ENCODE measurements around the gene CCDC177. TPM values are rescaled to one million over a fixed set of nuclear protein-coding genes. Genes with fewer than 3 reads are reported as not detected.

Gene CCDC177
- total RNA-seq, 1 donor from 2014 or later, result not detected

DNA sequence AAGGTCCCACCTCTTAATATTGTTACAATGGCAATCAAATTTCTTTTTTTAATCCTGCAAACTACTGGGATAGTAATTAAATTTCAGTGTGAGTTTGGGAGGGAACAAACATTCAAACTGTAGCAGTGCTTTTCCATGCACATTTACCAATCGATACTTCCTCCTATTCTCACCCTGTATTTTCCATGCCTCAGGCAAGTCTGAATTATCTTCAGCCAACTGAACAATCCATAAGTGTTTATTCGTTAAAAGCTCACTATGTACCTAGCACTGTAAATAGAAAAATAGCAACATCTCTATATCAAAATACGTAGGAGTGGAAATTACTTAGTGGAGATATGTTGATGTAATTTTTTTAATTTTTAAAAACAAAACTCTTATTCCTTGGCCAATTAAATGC, 43.5 kb downstream of the CCDC177 start:
- no peak overlapping the region for H3K4me3 ChIP-seq (ENCODE audit: low read depth, low read length)
- TF ChIP-seq, protein P1, sequence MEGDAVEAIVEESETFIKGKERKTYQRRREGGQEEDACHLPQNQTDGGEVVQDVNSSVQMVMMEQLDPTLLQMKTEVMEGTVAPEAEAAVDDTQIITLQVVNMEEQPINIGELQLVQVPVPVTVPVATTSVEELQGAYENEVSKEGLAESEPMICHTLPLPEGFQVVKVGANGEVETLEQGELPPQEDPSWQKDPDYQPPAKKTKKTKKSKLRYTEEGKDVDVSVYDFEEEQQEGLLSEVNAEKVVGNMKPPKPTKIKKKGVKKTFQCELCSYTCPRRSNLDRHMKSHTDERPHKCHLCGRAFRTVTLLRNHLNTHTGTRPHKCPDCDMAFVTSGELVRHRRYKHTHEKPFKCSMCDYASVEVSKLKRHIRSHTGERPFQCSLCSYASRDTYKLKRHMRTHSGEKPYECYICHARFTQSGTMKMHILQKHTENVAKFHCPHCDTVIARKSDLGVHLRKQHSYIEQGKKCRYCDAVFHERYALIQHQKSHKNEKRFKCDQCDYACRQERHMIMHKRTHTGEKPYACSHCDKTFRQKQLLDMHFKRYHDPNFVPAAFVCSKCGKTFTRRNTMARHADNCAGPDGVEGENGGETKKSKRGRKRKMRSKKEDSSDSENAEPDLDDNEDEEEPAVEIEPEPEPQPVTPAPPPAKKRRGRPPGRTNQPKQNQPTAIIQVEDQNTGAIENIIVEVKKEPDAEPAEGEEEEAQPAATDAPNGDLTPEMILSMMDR (conservative IDR thresholded peaks at IDR 0.05; ENCODE audit: low read depth, low read length), result no peak
- no peak for DNase-seq (ENCODE audit: low read depth)

DNA sequence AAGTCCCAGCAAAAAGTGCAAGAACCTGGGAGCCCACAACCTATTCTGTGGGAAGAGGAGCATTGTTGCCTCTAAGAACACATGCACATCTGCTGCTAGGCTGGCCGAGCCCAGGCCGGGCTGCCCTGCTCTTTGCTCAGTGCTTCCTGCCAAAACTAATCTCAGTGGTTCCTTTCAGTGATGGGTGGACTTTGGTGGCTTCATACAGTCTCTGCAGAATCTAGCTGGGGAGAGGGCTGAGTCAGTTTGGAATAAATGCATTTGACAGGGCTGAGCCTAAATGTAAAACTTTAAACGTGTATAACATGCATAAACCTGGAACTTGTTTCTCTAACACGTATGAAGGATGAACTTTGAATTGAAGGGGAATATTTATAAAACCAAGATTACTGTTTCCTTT, 44.6 kb downstream of the CCDC177 start:
- TF ChIP-seq, protein P1 (conservative IDR thresholded peaks at IDR 0.05; ENCODE audit: low read depth, low read length), result no peak
- no peak overlapping the region for H3K4me3 ChIP-seq (ENCODE audit: low read depth, low read length)

GRCh38 chr14:69529563-69529962, 45.1 kb downstream of the CCDC177 start:
- no peak overlapping the region for H3K4me3 ChIP-seq (ENCODE audit: low read depth, low read length)
- TF ChIP-seq, protein P1 (conservative IDR thresholded peaks at IDR 0.05; ENCODE audit: low read depth, low read length), result no peak
- DNase-seq (ENCODE audit: low read depth), result no peak

More for the DNA sequence above, 44.6 kb downstream of the CCDC177 start:
- DNase-seq (ENCODE audit: low read depth), result no peak

GRCh38 chr14:69528930-69529329, 45.7 kb downstream of the CCDC177 start:
- TF ChIP-seq, protein P1 (conservative IDR thresholded peaks at IDR 0.05; ENCODE audit: low read depth, low read length), result no peak
- no peak for DNase-seq (ENCODE audit: low read depth)
- no peak overlapping the region for H3K4me3 ChIP-seq (ENCODE audit: low read depth, low read length)

GRCh38 chr14:69528143-69528542, 46.5 kb downstream of the CCDC177 start:
- no peak for DNase-seq (ENCODE audit: low read depth)
- TF ChIP-seq, protein P1 (conservative IDR thresholded peaks at IDR 0.05; ENCODE audit: low read depth, low read length), result no peak

DNA sequence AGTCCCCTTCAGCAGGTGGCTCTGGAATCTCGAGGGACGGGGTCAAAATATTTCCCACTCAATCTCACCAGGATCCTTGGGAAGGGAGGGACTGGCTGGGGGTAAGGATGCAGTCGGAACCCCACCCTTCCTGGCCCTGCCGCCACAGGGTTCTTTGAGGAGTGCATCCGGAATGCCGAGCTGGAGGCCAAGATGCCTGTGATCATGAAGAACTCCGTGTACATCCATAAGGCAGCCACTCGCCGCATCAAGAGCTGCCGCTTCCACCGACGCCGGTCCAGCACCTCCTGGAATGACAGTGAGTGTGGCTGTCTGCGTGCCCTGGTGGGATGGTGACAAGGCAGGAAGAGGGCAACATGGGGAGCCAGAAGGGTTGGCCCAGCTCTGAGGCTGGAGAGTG, 47.0 kb downstream of the CCDC177 start:
- DNase-seq (ENCODE audit: low read depth), result no peak
- no peak overlapping the region for H3K4me3 ChIP-seq (ENCODE audit: low read depth, low read length)
- TF ChIP-seq, protein P1 (conservative IDR thresholded peaks at IDR 0.05; ENCODE audit: low read depth, low read length), result no peak

More at GRCh38 chr14:69528143-69528542, 46.5 kb downstream of the CCDC177 start:
- no peak overlapping the region for H3K4me3 ChIP-seq (ENCODE audit: low read depth, low read length)

- H3K4me3 ChIP-seq (ENCODE audit: low read depth, low read length), result no peak overlapping the region
- TF ChIP-seq, protein P1 (conservative IDR thresholded peaks at IDR 0.05; ENCODE audit: low read depth, low read length), result no peak
- no peak for DNase-seq (ENCODE audit: low read depth)
These were observed 48.8 kb downstream of the CCDC177 start for GRCh38 chr14:69525896-69526295.

All from epithelial cell of proximal tubule (primary cell).